HepG2 (cell line): Measurements from ENCODE around the gene ARHGAP9. TPM values are rescaled to one million over a fixed set of nuclear protein-coding genes. Genes with fewer than 3 reads are reported as not detected.
A peak's percentile ranks its signal among the peaks of the same experiment; 100 is the strongest.

ENCODE experiments used
- ADNP ChIP-seq: sonication (generic); formaldehyde crosslinking; IDR thresholded peaks from 2 replicates; pipeline ENCODE4 v1.4.0; 2020; ENCODE audit warnings: missing genetic modification reagents
- AKAP8 ChIP-seq: sonication (generic); formaldehyde crosslinking; IDR thresholded peaks from 2 replicates; pipeline ENCODE4 v1.5.1; 2020; ENCODE audit warnings: mild to moderate bottlenecking, missing genetic modification reagents
- ATF4 ChIP-seq, 2 experiments: fragments of 450-650 bp in 1 of 2; sonication (generic) in 1 of 2; formaldehyde crosslinking; IDR thresholded peaks; 2 replicates each; pipeline versions ENCODE4 v1.5.0 to v1.8.0; 2020 to 2022; ENCODE audit warnings: mild to moderate bottlenecking in 1 of 2, missing genetic modification reagents in 1 of 2
- BORCS8-MEF2B ChIP-seq: sonication (generic); formaldehyde crosslinking; IDR thresholded peaks from 2 replicates; pipeline ENCODE4 v1.8.0; 2022; ENCODE audit warnings: mild to moderate bottlenecking, missing genetic modification reagents
- JUND ChIP-seq: sonication (generic); formaldehyde crosslinking; IDR thresholded peaks from 2 replicates; pipeline ENCODE4 v1.8.0; 2022; ENCODE audit warnings: mild to moderate bottlenecking, missing genetic modification reagents
- KDM1A ChIP-seq: IDR thresholded peaks from 2 replicates; pipeline ENCODE4 v1.6.1; 2016; ENCODE audit warnings: missing compliant biosample characterization
- MBD4 ChIP-seq: IDR thresholded peaks from 2 replicates; pipeline ENCODE4 v1.6.1; 2012; ENCODE audit warnings: low read length, inconsistent platforms, borderline replicate concordance
- MEF2D ChIP-seq: sonication (generic); formaldehyde crosslinking; IDR thresholded peaks from 2 replicates; pipeline ENCODE4 v1.5.1; 2020; ENCODE audit warnings: mild to moderate bottlenecking, missing genetic modification reagents
- NFE2 ChIP-seq: sonication (generic); formaldehyde crosslinking; IDR thresholded peaks from 2 replicates; pipeline ENCODE4 v1.4.0; 2020; ENCODE audit warnings: missing genetic modification reagents
- NR2C2 ChIP-seq: sonication (generic); formaldehyde crosslinking; IDR thresholded peaks from 2 replicates; pipeline ENCODE4 v1.4.0; 2020; ENCODE audit warnings: missing genetic modification reagents, mild to moderate bottlenecking, moderate library complexity, borderline replicate concordance
- NR3C1 ChIP-seq: sonication (generic); formaldehyde crosslinking; IDR thresholded peaks from 2 replicates; pipeline ENCODE4 v1.4.0; 2020; ENCODE audit warnings: missing genetic modification reagents
- PITX1 ChIP-seq: sonication (generic); formaldehyde crosslinking; IDR thresholded peaks from 2 replicates; pipeline ENCODE4 v1.5.1; 2020; ENCODE audit warnings: mild to moderate bottlenecking, missing genetic modification reagents
- POLR2G ChIP-seq: fragments of 200-400 bp; formaldehyde crosslinking; IDR thresholded peaks from 2 replicates; pipeline ENCODE4 v1.6.1; 2018; ENCODE audit warnings: mild to moderate bottlenecking, low read depth, low read length, moderate library complexity
- RBM39 ChIP-seq: fragments of 200-400 bp; formaldehyde crosslinking; IDR thresholded peaks from one replicate; pipeline ENCODE4 v1.6.1; 2018; ENCODE audit warnings: antibody characterized with exemption, mild to moderate bottlenecking, low read depth, low read length; ENCODE audit not compliant: poor library complexity, severe bottlenecking
- SP4 ChIP-seq: sonication (generic); formaldehyde crosslinking; IDR thresholded peaks from 2 replicates; pipeline ENCODE4 v1.8.1; 2023; ENCODE audit warnings: mild to moderate bottlenecking, missing genetic modification reagents
- ZBTB4 ChIP-seq: sonication (generic); formaldehyde crosslinking; IDR thresholded peaks from 2 replicates; pipeline ENCODE4 v1.4.0; 2020; ENCODE audit warnings: missing genetic modification reagents, mild to moderate bottlenecking, borderline replicate concordance
- ZBTB43 ChIP-seq: sonication (generic); formaldehyde crosslinking; conservative IDR thresholded peaks from 2 replicates; pipeline ENCODE4 v1.4.0; 2020; ENCODE audit warnings: missing genetic modification reagents
- ZFP36L1 ChIP-seq: sonication (generic); formaldehyde crosslinking; IDR thresholded peaks from 2 replicates; pipeline ENCODE4 v1.8.0; 2022; ENCODE audit warnings: mild to moderate bottlenecking, missing genetic modification reagents, moderate library complexity
- ZNF329 ChIP-seq: sonication (generic); formaldehyde crosslinking; IDR thresholded peaks from 2 replicates; pipeline ENCODE4 v1.9.0; 2021; ENCODE audit warnings: low read depth, mild to moderate bottlenecking, missing genetic modification reagents
- ZNF496 ChIP-seq: sonication (generic); formaldehyde crosslinking; IDR thresholded peaks from 2 replicates; pipeline ENCODE4 v1.8.1; 2023; ENCODE audit warnings: mild to moderate bottlenecking, moderate library complexity, missing genetic modification reagents; ENCODE audit not compliant: insufficient replicate concordance
- ZNF563 ChIP-seq: sonication (generic); formaldehyde crosslinking; IDR thresholded peaks from 2 replicates; pipeline ENCODE4 v1.8.0; 2022; ENCODE audit warnings: mild to moderate bottlenecking, moderate library complexity, missing genetic modification reagents
- ZNF670 ChIP-seq: sonication (generic); formaldehyde crosslinking; IDR thresholded peaks from 2 replicates; pipeline ENCODE4 v1.8.0; 2022; ENCODE audit warnings: mild to moderate bottlenecking, missing genetic modification reagents, borderline replicate concordance
- polyA plus RNA-seq, 8 experiments: library from polyadenylated mRNA; depleted of rRNA in 3 of 8; stranded (reverse) in 7 of 8; unstranded in 1 of 8; fragments of >200 nt; fragmentation: Illumina TruSeq in 4 of 8; extraction: Trizol in 4 of 8; gene quantifications; 2 replicates each; pipeline versions ENCODE4 v1.2.1 to v1.2.3, GENCODE V29; 2011 to 2016; ENCODE audit warnings: low read depth in 4 of 8, missing spikeins in 1 of 8, mixed read lengths in 1 of 8; ENCODE audit not compliant: insufficient read depth in 1 of 8
- total RNA-seq, 5 experiments: library from RNA; depleted of rRNA; stranded (reverse); fragments of >200 nt; fragmentation: Illumina TruSeq; extraction: Trizol; gene quantifications; 2 replicates each; pipeline ENCODE4 v1.2.3, GENCODE V29; 2016; ENCODE audit warnings: low read depth in 1 of 5
- TF ChIP-seq, protein P1 (sequence below): sonication (generic); formaldehyde crosslinking; IDR thresholded peaks from 2 replicates; pipeline ENCODE4 v1.8.1; 2023; ENCODE audit warnings: mild to moderate bottlenecking, missing genetic modification reagents

The ARHGAP9 gene
- total and polyA plus RNA-seq, 2 of the 13 experiments (the other 11 are each of a cell fraction or from before 2014, with no cell fraction given) = 0.18 to 1.2 TPM

DNA sequence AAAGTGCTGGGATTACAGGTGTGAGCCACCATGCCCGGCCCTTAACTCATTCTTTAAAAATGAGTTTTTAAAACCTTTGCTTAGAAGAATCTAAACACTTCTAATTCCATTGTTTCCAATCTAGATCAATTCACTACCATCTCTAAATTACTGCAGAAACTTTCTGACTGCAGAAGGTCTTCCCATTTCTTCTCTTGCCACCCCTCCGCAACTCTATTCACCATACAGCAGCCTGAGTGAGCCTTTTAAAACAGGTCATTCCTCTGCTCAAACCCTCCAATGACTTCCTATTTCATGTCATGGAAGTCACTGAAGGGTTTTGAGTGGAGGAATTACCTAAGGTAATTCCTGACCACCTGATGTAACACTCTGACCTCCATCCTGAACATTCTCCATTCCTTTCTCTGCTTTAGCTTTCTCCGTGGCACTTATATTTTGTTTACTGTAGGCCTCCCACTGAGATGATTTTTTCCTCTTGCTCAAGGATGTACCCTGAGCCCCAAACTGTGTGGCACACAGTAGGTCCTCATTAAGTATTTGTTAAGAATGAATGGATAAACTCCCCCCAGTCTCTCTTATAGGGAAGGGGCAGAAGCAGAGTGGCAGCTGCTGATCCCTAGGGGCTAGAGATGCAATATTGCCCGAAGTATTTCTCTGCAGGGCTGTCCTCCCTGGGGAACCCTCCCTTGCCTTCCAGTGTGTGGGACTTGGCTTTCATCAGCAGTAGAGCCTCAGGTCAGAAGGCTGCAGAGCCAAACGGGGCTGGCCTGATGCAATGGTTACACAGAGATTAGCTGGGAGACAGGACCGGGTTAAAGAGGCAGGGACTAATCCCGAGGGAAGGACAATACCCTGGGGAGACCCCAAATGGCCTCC is 39.5 kb upstream of the ARHGAP9 start (continued):
- TF ChIP-seq ZBTB4 (CRISPR knock-in tag) (no peak), MEF2D (CRISPR knock-in tag) (no peak), ZBTB43 (CRISPR knock-in tag) (no peak), MBD4 (no peak), RBM39 (no peak), BORCS8-MEF2B (CRISPR knock-in tag) (0 out of 2 replicates have a peak, but pooled peaks have one; percentile 3), ZNF670 (CRISPR knock-in tag) (0 out of 2 replicates have a peak, but pooled peaks have one; percentile 54), NR2C2 (CRISPR knock-in tag) (no peak), ZFP36L1 (CRISPR knock-in tag) (no peak), ZNF496 (CRISPR knock-in tag) (no peak), ZNF329 (no peak), POLR2G (peak; percentile 7; the same call in 1 of the 2 replicates), ATF4 (CRISPR knock-in tag; IDR thresholded peaks at IDR 0.05) (peak; percentile 39 to 88; a peak in 2 of 4 replicates), ZNF563 (CRISPR knock-in tag) (no peak), NR3C1 (CRISPR knock-in tag) (no peak), SP4 (CRISPR knock-in tag) (no peak), PITX1 (CRISPR knock-in tag) (peak; percentile 84), NFE2 (CRISPR knock-in tag) (no peak), ADNP (CRISPR knock-in tag) (no peak), KDM1A (CRISPR knock-in tag) (no peak), JUND (no peak), AKAP8 (no peak)
- TF ChIP-seq, protein P1, sequence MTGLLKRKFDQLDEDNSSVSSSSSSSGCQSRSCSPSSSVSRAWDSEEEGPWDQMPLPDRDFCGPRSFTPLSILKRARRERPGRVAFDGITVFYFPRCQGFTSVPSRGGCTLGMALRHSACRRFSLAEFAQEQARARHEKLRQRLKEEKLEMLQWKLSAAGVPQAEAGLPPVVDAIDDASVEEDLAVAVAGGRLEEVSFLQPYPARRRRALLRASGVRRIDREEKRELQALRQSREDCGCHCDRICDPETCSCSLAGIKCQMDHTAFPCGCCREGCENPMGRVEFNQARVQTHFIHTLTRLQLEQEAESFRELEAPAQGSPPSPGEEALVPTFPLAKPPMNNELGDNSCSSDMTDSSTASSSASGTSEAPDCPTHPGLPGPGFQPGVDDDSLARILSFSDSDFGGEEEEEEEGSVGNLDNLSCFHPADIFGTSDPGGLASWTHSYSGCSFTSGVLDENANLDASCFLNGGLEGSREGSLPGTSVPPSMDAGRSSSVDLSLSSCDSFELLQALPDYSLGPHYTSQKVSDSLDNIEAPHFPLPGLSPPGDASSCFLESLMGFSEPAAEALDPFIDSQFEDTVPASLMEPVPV (CRISPR knock-in tag) = no peak
